Limb (tissue), 2 donors: ENCODE measurements around the gene OPCML.

Experiments
- DNase-seq, 2 donors: peaks; one replicate each; pipeline ENCODE4 v3.0.0-alpha.2; 2016; ENCODE audit errors: extremely low spot score in 2 of 2

Gene OPCML

GRCh38 chr11:133300666-133301065 lies 231.6 kb downstream of the OPCML start:
- no peak for DNase-seq

- no peak for DNase-seq
Observed at GRCh38 chr11:133291780-133292179, 240.5 kb downstream of the OPCML start.

DNA sequence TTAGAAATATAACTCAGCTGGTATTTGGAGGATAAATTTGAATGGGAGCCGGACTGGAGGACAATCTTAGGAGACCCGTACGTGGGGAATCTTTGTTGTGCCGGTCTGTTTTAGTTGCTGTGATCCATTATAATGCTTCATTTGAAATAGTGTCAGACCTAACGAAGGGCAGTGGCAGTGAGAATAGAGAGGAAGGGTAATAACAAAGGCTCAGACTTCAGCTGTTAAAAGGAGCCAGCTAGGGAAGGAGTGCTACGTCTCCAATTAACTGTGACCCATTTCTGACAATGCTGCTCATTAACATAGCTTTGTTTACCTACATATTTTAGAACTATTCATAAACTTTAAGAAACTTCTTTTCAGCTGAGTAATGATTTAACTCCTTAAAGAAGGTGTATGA lies 246.9 kb downstream of the OPCML start:
- DNase-seq = no peak

DNA sequence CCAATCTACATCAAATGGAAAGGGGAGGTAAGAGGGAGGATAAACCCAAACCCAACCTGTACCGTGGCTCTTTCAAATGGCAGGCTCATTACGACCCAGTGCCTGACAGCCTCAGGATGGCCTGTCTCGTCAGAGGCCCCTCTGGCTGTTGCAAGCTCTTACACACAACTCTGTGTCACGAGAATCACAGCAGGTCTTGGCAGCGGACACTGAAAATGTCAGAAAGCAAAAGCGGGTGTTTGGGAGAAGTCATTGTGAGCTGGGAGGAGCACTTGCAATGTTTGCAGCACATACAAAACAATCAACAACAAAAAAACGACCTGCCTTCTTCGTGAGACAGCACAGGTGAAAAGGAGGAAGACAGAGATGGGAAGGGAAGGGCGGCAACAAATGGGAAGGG lies 248.1 kb downstream of the OPCML start:
- no peak for DNase-seq

DNA sequence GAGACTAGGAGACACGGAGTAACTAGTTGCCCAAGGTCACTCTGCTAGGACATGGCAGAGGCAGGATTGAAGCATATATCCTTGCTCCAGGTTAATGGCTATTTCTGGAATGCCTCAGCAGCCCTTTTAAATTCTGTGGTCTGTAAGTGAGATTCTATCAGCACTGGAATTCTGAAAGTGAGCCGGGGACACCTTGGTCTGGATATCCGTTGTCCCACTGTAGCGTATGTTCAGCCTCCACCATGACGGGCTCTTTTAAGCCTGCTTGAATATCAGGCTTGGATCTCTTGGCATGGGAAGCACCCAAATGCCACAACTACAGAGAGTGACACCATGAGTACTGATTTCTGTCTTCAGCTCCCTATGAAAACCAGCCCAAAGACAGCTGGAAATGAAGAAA lies 254.4 kb downstream of the OPCML start:
- no peak for DNase-seq

- no peak for DNase-seq
Observed at GRCh38 chr11:133271871-133272776, 260.2 kb downstream of the OPCML start.

DNA sequence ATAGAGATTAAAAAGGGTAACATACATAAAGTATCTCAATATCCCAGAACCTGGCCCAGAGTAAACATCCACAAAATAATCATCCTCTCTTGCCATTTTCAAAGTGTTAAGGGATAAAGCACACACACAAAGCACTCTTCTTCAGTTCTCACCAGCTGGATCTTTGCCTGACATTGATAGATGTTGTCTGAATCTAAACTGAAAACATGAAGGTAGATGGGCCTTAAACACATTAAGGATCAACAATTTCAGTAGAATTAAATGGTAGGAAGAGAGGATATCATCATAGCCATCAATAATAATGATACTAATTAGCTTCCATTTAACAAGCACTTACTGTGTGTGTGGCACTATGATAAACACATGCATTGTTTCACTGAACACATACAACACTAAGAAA lies 261.1 kb downstream of the OPCML start:
- no peak for DNase-seq

GRCh38 chr11:133269267-133269666 lies 263.0 kb downstream of the OPCML start:
- DNase-seq = no peak

- no peak for DNase-seq
Observed at GRCh38 chr11:133266986-133267385, 265.3 kb downstream of the OPCML start.

- DNase-seq = no peak
Observed at GRCh38 chr11:133265530-133266035, 266.7 kb downstream of the OPCML start.

DNA sequence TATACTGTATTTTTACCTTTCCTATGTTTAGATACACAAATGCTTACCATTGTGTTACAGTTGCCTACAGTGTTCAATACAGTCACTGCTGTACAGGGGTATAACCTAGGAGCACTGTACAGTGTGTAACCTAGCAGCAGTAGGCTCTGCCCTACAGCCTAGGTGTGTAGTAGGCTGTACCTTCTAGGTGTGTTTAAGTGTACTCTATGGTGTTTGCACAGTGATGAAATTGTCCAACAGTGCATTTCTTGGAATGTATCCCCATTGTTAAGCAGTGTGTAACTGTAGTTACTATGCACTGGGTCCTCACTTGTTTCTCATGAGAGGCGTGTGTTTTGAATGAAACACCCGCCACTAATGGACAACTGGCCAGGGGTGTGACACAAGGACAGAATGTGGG lies 269.0 kb downstream of the OPCML start:
- no peak for DNase-seq

GRCh38 chr11:133258751-133259150 lies 273.6 kb downstream of the OPCML start:
- DNase-seq = no peak

DNA sequence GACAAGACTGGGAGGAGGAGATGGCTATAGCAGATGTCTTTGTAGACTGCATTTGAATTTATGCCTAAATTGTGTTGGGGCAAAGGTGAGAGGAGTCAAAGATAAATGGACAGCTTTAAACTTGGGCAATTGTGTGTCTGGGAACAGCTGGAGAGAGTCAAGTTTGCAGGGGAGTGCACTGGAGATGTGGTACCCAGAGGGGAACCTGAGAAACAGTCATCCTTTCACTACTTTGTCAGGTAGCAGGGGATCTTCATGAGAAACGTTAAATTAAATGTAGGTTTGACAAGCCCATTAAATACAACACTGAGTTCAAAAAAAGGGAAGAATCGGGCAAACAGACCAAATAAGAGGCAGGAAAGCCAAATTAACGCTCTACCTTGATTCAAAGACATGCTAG lies 277.7 kb downstream of the OPCML start:
- no peak for DNase-seq

GRCh38 chr11:133253570-133253969 lies 278.7 kb downstream of the OPCML start:
- no peak for DNase-seq

GRCh38 chr11:133251841-133252240 lies 280.5 kb downstream of the OPCML start:
- DNase-seq = no peak

DNA sequence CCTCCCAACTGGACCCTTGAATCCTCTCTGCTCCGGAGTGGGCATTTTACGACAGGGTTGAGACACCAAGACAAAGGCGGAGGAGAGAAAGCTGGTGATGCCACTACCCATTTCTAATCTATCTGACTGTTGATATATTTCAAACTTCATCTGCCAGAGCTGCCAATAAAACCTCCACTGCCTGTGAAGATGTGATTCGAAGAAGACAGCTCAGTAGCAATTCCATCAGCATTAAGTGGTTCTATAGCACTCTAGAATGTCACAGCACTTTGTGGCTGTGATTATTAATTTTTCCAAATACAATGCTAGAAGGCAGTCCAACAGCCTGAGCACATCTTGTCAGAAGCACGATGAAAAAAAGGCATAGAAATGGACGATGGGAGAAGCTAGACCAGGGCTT lies 282.8 kb downstream of the OPCML start:
- DNase-seq = no peak

- no peak for DNase-seq
Observed at GRCh38 chr11:133249065-133249464, 283.2 kb downstream of the OPCML start.

- DNase-seq = no peak
Observed at GRCh38 chr11:133243832-133244231, 288.5 kb downstream of the OPCML start.

DNA sequence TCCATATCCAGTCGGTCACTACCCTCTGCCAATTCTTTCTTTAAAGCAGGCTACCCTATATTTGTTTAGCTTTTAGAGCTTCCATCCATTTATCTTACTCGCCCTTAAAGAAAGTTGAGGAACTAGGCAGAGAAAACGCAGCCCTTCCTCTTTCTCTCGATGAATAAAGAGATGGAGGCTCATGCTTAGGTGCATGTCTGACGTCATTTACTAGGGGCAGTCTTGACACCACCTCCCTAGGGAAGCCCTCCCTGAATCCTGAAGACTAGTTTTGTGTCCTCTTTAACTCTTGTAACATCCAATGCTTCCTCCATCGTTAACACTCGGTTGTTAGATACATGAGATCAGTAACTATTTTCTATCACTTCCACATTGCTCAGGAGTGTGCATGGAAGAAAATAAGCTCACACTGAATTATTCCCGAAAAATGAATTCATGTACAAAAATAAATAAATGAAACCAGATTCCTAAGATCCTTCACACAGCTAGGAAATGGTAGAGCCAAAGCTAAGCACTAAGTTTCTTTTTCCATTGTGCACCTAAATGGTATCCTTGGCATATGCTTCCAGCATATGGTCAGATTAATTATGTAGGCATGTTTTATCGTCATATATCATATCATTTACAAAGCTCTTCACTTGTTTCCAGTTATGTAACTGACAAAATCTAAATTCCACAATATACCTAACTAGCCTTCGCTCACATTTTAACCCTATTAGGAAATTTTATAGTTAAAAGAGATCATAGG lies 291.2 kb downstream of the OPCML start:
- no peak for DNase-seq

DNA sequence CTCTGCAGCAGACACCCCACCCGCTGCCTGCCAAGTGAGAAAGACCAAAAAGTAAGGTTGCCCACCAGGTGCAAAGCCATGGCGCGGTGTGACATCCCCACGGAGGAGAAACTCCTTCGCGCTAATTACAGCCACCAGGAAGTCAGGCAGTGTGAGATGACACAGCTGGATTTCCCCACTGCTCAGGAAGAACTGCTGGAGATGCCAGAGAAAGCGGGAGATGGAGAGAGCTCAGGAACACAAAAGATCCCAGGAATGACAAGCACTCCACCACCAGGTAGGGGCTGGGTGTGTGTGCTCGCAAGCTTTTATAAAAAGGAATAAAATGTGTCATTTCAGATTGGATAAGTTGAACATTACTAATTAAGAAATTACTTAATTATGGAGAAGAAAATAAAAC lies 292.7 kb downstream of the OPCML start:
- no peak for DNase-seq

- no peak for DNase-seq
Observed at GRCh38 chr11:133238495-133238894, 293.8 kb downstream of the OPCML start.

- DNase-seq = no peak
Observed at GRCh38 chr11:133238027-133238426, 294.3 kb downstream of the OPCML start.

DNA sequence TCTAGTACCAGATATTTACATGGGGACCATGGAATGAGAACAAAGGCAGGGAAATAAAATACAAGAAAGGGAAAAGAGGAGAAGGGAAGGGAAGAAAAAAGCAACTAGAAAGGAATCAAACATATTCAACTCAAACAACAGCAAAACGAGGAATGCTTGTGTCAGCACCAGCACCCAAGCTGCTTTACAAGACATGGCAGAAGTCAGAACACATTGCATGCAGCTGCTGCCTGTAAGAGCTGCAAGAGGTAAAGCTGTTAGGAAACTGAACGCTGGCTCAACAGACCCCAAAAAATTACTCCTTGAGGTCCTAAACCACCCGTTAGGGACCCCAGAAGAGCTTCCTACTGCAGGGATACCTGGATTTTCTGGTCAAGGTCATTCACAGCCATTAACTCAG lies 296.9 kb downstream of the OPCML start:
- DNase-seq = no peak
